DOHH2 (cell line): ENCODE data around the gene GRB7.

Experiments used
- H3F3A ChIP-seq: fragments of 200-600 bp; sonication (generic), shearing (Covaris generic); 2 replicates; pipeline ENCODE4 v1.6.0; 2016; ENCODE audit warnings: antibody characterized with exemption, mild to moderate bottlenecking; ENCODE audit not compliant: control insufficient read depth, insufficient read depth
- H3K27ac ChIP-seq: fragments of 200-600 bp; sonication (generic); 2 replicates; pipeline ENCODE4 v1.5.1; 2014; ENCODE audit warnings: low read depth, mild to moderate bottlenecking, low read length, moderate library complexity
- H3K27me3 ChIP-seq: fragments of 200-600 bp; sonication (generic); 2 replicates; pipeline ENCODE4 v1.6.1; 2014; ENCODE audit warnings: mild to moderate bottlenecking, low read length, mixed read lengths; ENCODE audit not compliant: control insufficient read depth
- H3K36me3 ChIP-seq: fragments of 200-600 bp; sonication (generic); 2 replicates; pipeline ENCODE4 v1.6.1; 2014; ENCODE audit warnings: mild to moderate bottlenecking, low read length, moderate library complexity, mixed read lengths; ENCODE audit not compliant: control insufficient read depth
- H3K4me1 ChIP-seq: fragments of 200-600 bp; sonication (generic); 2 replicates; pipeline ENCODE4 v1.6.1; 2014; ENCODE audit warnings: mild to moderate bottlenecking, low read length, mixed read lengths; ENCODE audit not compliant: control insufficient read depth
- H3K4me2 ChIP-seq: fragments of 200-600 bp; sonication (generic); 2 replicates; pipeline ENCODE4 v1.6.0; 2014; ENCODE audit warnings: mild to moderate bottlenecking, low read length, moderate library complexity
- H3K4me3 ChIP-seq: fragments of 200-600 bp; sonication (generic); 2 replicates; pipeline ENCODE4 v1.5.1; 2014; ENCODE audit warnings: mild to moderate bottlenecking, low read length, mixed read lengths
- H3K79me2 ChIP-seq: fragments of 200-600 bp; sonication (generic); 2 replicates; pipeline ENCODE4 v1.6.1; 2014; ENCODE audit warnings: mild to moderate bottlenecking, low read length, mixed read lengths; ENCODE audit not compliant: control insufficient read depth
- H3K9me2 ChIP-seq: fragments of 200-600 bp; sonication (generic); replicated peaks from 2 replicates; pipeline ENCODE4 v1.6.1; 2014; ENCODE audit warnings: mild to moderate bottlenecking, low read length, mixed read lengths; ENCODE audit not compliant: control insufficient read depth
- H3K9me3 ChIP-seq: fragments of 200-600 bp; sonication (generic); 2 replicates; pipeline ENCODE4 v1.6.1; 2014; ENCODE audit warnings: antibody characterized with exemption, low read length, mixed read lengths; ENCODE audit not compliant: control insufficient read depth, insufficient read depth
- H4K20me1 ChIP-seq: fragments of 200-600 bp; sonication (generic); 2 replicates; pipeline ENCODE4 v1.6.0; 2014; ENCODE audit warnings: low read depth, mild to moderate bottlenecking, antibody characterized with exemption, low read length, moderate library complexity; ENCODE audit not compliant: control insufficient read depth, insufficient read depth
- CTCF ChIP-seq: fragments of 200-600 bp; sonication (generic); IDR thresholded peaks from one replicate; pipeline ENCODE4 v1.5.1; 2014; ENCODE audit warnings: antibody characterized with exemption, mild to moderate bottlenecking, low read depth, low read length; ENCODE audit not compliant: poor library complexity, severe bottlenecking
- EZH2phosphoT487 ChIP-seq: fragments of 200-600 bp; sonication (generic); IDR thresholded peaks from 2 replicates; pipeline ENCODE4 v1.6.1; 2017; ENCODE audit warnings: borderline replicate concordance, mild to moderate bottlenecking, antibody characterized with exemption, low read length, moderate library complexity, mixed read lengths

GRB7 gene

GRCh38 chr17:39737760-39738567 lies at the start of gene GRB7:
Gene GRB7, plus strand, starts transcription at chr17:39737938. Its CDS starts 4,364 bp downstream, at chr17:39742302.
- Histone ChIP-seq H3K9me3 (no peaks in the 10 kb centered on the region), H3K27ac (no peak within 1 kb of the TSS), H3K27me3 (peaks cover 7% of the 10 kb centered on the region), H3K4me3 (peak within 1 kb of the TSS; percentile 28), H3K79me2 (no peaks in the 10 kb centered on the region), H3K9me2 (no peaks in the 10 kb centered on the region), H3K36me3 (no peaks in the 10 kb centered on the region), H4K20me1 (no peaks in the 10 kb centered on the region), H3F3A (no peaks in the 10 kb centered on the region), H3K4me1 (peaks cover 40% of the 10 kb centered on the region), H3K4me2 (peak within 1 kb of the TSS; percentile 21)
- TF ChIP-seq EZH2phosphoT487 (no peak), CTCF (no peak)

GRCh38 chr17:39688475-39688835 lies 49.3 kb upstream of the GRB7 start:
- peak overlapping the region; percentile 74 for H3K27ac ChIP-seq

GRCh38 chr17:39688945-39689344 lies 48.8 kb upstream of the GRB7 start:
- Histone ChIP-seq H4K20me1 (no peaks in the 10 kb centered on the region), H3K4me3 (peak overlapping the region; percentile 80), H3K27me3 (no peaks in the 10 kb centered on the region), H3K9me3 (no peaks in the 10 kb centered on the region), H3K79me2 (peaks cover 3% of the 10 kb centered on the region; the same call in 1 of the 2 replicates), H3K9me2 (no peaks in the 10 kb centered on the region), H3F3A (peaks cover 9% of the 10 kb centered on the region), H3K4me2 (peak overlapping the region; percentile 87), H3K4me1 (peaks cover 19% of the 10 kb centered on the region), H3K27ac (peak overlapping the region; percentile 74), H3K36me3 (no peaks in the 10 kb centered on the region)
- no peak for TF ChIP-seq CTCF
- no peak for TF ChIP-seq EZH2phosphoT487

More at GRCh38 chr17:39688475-39688835, 49.3 kb upstream of the GRB7 start:
- peaks cover 9% of the 10 kb centered on the region for H3F3A ChIP-seq
- H3K4me3 ChIP-seq: peak overlapping the region; percentile 80
- H3K9me2 ChIP-seq: no peaks in the 10 kb centered on the region
- H3K27me3 ChIP-seq: no peaks in the 10 kb centered on the region
- TF ChIP-seq EZH2phosphoT487 (no peak), CTCF (no peak)
- peak overlapping the region; percentile 87 for H3K4me2 ChIP-seq
- peaks cover 19% of the 10 kb centered on the region for H3K4me1 ChIP-seq
- H3K36me3 ChIP-seq: no peaks in the 10 kb centered on the region
- H4K20me1 ChIP-seq: no peaks in the 10 kb centered on the region
- H3K9me3 ChIP-seq: no peaks in the 10 kb centered on the region
- H3K79me2 ChIP-seq: peaks cover 3% of the 10 kb centered on the region; the same call in 1 of the 2 replicates
